Hepatic stellate cell (primary cell): ENCODE results near the gene FAM168A.
"Not testable (repeated sequence)": the region's sequence is repeated elsewhere in the genome, so short reads cannot be mapped to it uniquely, and the experiment has no call there.

Experiments
- DNase-seq: peaks from one replicate; pipeline ENCODE4 v3.0.0; 2011; ENCODE audit warnings: low spot score

The FAM168A gene

GRCh38 chr11:73467505-73467904 is 130.4 kb downstream of the FAM168A start:
- no peak for DNase-seq

- no peak for DNase-seq
Measured at GRCh38 chr11:73466643-73467042, 131.3 kb downstream of the FAM168A start.

GRCh38 chr11:73465871-73466270 is 132.0 kb downstream of the FAM168A start:
- no peak for DNase-seq

- no peak for DNase-seq
Measured at GRCh38 chr11:73465023-73465675, 132.8 kb downstream of the FAM168A start.

GRCh38 chr11:73464347-73464746 is 133.6 kb downstream of the FAM168A start:
- DNase-seq = no peak

- peak; percentile 49 for DNase-seq
Measured at GRCh38 chr11:73463359-73463758, 134.6 kb downstream of the FAM168A start.

GRCh38 chr11:73461964-73462363 is 135.9 kb downstream of the FAM168A start:
- DNase-seq = no peak

- no peak for DNase-seq
Measured at GRCh38 chr11:73461335-73461840, 136.5 kb downstream of the FAM168A start.

GRCh38 chr11:73458201-73458600 is 139.7 kb downstream of the FAM168A start:
- DNase-seq = no peak

- no peak for DNase-seq
Measured at GRCh38 chr11:73454987-73455386, 142.9 kb downstream of the FAM168A start.

GRCh38 chr11:73453562-73453961 is 144.3 kb downstream of the FAM168A start:
- no peak for DNase-seq

GRCh38 chr11:73452726-73453125 is 145.2 kb downstream of the FAM168A start:
- no peak for DNase-seq

- no peak for DNase-seq
Measured at GRCh38 chr11:73451896-73452295, 146.0 kb downstream of the FAM168A start.

- no peak for DNase-seq
Measured at GRCh38 chr11:73446766-73447165, 151.1 kb downstream of the FAM168A start.

- no peak for DNase-seq
Measured at GRCh38 chr11:73445980-73446379, 151.9 kb downstream of the FAM168A start.

- DNase-seq = no peak
Measured at GRCh38 chr11:73439002-73439843, 158.7 kb downstream of the FAM168A start.

GRCh38 chr11:73436859-73437258 is 161.1 kb downstream of the FAM168A start:
- DNase-seq = not testable (repeated sequence)

- no peak for DNase-seq
Measured at GRCh38 chr11:73431396-73431795, 166.5 kb downstream of the FAM168A start.

- DNase-seq = no peak
Measured at GRCh38 chr11:73430326-73430725, 167.6 kb downstream of the FAM168A start.

- DNase-seq = peak; percentile 24
Measured at GRCh38 chr11:73429121-73429750, 168.7 kb downstream of the FAM168A start.

- DNase-seq = no peak
Measured at GRCh38 chr11:73428699-73429098, 169.2 kb downstream of the FAM168A start.

- DNase-seq = no peak
Measured at GRCh38 chr11:73428227-73428626, 169.7 kb downstream of the FAM168A start.
